ENCODE results near the gene GLOD4.

DNA sequence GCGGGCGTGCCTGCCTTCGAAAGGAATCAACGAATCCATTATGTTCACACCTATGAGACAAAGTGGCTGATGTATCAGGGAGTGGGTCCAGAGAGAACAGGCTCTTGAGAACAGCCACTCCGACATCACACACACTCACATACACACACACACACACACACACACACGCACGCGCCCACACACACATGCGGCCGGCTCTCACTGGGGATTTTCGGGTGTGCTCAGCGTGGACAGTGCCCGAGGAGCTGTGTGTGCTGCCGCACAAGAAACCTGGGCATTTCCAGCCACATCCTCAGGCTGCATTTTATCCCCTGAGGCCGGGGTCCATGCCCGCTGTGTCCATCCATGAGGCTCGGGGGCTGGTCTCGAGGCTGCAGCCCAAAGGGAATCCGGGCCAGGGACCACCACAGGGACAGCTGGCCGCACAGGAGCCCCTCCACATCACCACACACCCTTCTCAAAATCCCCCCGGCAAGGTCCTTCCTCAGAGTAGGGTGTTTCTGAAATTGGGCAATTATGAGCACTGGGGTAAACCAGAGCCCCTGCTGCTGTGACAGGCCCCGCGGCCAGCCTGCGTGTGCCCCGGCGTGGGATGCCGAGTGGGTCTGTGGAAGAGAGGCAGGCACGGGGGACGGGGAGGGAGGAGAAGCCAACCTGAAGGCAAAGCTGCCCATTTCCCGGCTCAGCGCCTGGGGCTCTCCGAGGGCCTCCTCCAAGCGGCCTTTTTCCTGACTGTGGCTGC lies 24.9 kb upstream of the GLOD4 start:
- TF ChIP-seq, protein P1, sequence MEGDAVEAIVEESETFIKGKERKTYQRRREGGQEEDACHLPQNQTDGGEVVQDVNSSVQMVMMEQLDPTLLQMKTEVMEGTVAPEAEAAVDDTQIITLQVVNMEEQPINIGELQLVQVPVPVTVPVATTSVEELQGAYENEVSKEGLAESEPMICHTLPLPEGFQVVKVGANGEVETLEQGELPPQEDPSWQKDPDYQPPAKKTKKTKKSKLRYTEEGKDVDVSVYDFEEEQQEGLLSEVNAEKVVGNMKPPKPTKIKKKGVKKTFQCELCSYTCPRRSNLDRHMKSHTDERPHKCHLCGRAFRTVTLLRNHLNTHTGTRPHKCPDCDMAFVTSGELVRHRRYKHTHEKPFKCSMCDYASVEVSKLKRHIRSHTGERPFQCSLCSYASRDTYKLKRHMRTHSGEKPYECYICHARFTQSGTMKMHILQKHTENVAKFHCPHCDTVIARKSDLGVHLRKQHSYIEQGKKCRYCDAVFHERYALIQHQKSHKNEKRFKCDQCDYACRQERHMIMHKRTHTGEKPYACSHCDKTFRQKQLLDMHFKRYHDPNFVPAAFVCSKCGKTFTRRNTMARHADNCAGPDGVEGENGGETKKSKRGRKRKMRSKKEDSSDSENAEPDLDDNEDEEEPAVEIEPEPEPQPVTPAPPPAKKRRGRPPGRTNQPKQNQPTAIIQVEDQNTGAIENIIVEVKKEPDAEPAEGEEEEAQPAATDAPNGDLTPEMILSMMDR (IDR thresholded peaks at IDR 0.05; ENCODE audit: insufficient read depth, low read length), result no peak
- TF ChIP-seq SPI1 (IDR thresholded peaks at IDR 0.05; ENCODE audit: borderline replicate concordance, low read depth), result no peak
